Astrocyte (in vitro differentiated cells and primary cell): ENCODE results near the gene ZSCAN23.

Source experiments
- CTCF ChIP-seq: IDR thresholded peaks from 2 replicates; pipeline ENCODE4 v1.5.1; 2011; ENCODE audit warnings: low read depth, mild to moderate bottlenecking, inconsistent platforms, low read length, moderate library complexity; ENCODE audit not compliant: insufficient read depth
- EZH2 ChIP-seq: IDR thresholded peaks from 2 replicates; pipeline ENCODE4 v1.6.1; 2012; ENCODE audit warnings: mild to moderate bottlenecking, low read length, inconsistent platforms; ENCODE audit not compliant: insufficient read depth

DNA sequence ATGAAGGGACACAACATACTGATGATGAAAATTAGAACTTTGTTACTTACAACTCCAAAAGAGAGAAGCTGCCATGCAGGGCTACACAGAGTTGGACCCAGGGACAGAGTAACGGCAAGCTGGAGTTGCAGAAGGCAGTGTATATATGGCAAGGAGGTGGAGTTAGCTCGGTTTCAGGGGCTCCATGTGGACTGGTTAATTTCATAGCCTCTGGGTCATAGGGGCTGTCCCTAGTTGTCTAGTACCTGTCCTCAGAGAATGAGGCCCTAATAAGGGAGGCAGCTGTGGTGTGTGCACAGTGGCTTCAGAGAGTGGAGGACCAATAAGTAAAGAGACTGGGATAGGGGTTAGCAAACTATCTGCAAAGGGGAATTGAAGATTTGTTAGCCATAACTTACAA, 35.9 kb downstream of the ZSCAN23 start:
- no peak for TF ChIP-seq CTCF
- TF ChIP-seq EZH2, result no peak
